DMS153 treated with DMSO at 0.1 percent for 48 hours (cell line): Measurements from ENCODE around the gene NBPF9.
"Not testable (repeated sequence)": the region's sequence is repeated elsewhere in the genome, so short reads cannot be mapped to it uniquely, and the experiment has no call there.

Source experiments
- DNase-seq: peaks from one replicate; lab custom pipeline; 2025; ENCODE audit not compliant: unreplicated experiment; lab: John Stamatoyannopoulos, UW

The NBPF9 gene

GRCh38 chr1:149016626-149017025, 86.7 kb downstream of the NBPF9 start:
- not testable (repeated sequence) for DNase-seq

GRCh38 chr1:149015522-149015921, 87.8 kb downstream of the NBPF9 start:
- DNase-seq = not testable (repeated sequence)

DNA sequence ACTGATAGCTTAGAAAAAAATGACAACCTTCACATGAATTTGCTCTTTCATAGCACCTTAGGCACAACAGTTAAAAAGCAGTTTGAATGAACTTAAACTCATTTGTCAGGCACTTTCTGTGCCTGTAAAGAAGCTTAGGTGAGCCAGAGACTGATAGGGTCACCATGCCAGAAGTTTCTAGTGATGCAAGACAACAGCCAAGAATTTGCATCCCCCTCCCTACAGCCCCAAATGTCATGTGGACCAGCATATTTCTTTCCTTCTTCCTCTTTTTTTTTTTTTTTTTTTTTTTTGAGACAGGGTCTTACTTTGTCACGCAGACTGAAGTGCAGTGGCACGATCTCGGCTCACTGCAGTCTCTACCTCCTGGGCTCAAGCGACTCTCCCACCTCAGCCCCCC, 89.8 kb downstream of the NBPF9 start:
- not testable (repeated sequence) for DNase-seq

DNA sequence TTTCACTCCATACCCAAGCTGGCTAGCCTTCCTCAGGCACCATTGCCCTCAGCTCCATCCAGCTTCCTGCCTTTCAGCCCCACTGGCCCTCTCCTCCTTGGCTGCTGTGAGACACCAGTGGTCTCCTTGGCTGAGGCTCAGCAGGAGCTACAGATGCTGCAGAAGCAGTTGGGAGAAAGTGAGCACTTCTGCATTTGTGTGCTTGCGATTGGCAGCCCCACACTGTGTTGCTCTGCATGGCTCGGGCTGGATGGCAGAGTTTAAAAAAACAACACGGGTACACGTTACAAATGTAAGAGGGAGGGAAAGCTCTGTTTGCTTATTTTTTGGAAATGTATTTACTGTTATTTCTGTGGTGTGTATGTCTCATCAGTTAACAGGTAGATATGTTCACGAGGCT, 90.8 kb downstream of the NBPF9 start:
- DNase-seq = not testable (repeated sequence)

GRCh38 chr1:149009761-149010160, 93.6 kb downstream of the NBPF9 start:
- DNase-seq = not testable (repeated sequence)

- not testable (repeated sequence) for DNase-seq
Measured at GRCh38 chr1:149008769-149009168, 94.6 kb downstream of the NBPF9 start.

- DNase-seq = not testable (repeated sequence)
Measured at GRCh38 chr1:149008326-149008725, 95.0 kb downstream of the NBPF9 start.
